AG04450 (cell line): ENCODE data around the gene OR14A16. TPM values are rescaled to one million over a fixed set of nuclear protein-coding genes. Genes with fewer than 3 reads are reported as not detected.

ENCODE experiments used
- CTCF ChIA-PET: fragments of 300-600, 350-600 bp; formaldehyde crosslinking; extraction: SDS; loops from one replicate; lab custom pipeline; 2022; ENCODE audit warnings: antibody characterized with exemption, inconsistent platforms; lab: Charles Lee
- POLR2A ChIA-PET: fragments of 350-600 bp; formaldehyde crosslinking; extraction: SDS; loops from one replicate; lab custom pipeline; 2021; ENCODE audit warnings: antibody characterized with exemption, inconsistent platforms; lab: Yijun Ruan, JAX
- DNase-seq: peaks from one replicate; pipeline ENCODE4 v3.0.0-alpha.2; 2011; ENCODE audit warnings: low read depth, low spot score
- H3K27ac ChIP-seq: one replicate; pipeline ENCODE4 v1.5.1; 2012; ENCODE audit warnings: low read depth, low read length, control low read depth
- H3K27me3 ChIP-seq: one replicate; pipeline ENCODE4 v1.6.0; 2012; ENCODE audit warnings: low read length; ENCODE audit not compliant: control insufficient read depth, insufficient read depth
- H3K4me3 ChIP-seq: 2 replicates; pipeline ENCODE4 v1.5.1; 2011; ENCODE audit warnings: mild to moderate bottlenecking, low read depth, low read length, control low read depth
- H3K9me3 ChIP-seq: 2 replicates; pipeline ENCODE4 v1.5.1; 2012; ENCODE audit warnings: low read length; ENCODE audit not compliant: control insufficient read depth, insufficient read depth
- CTCF ChIP-seq: IDR thresholded peaks from 2 replicates; pipeline ENCODE4 v1.5.1; 2011; ENCODE audit warnings: low read depth, low read length, control low read depth, inconsistent platforms
- polyA plus RNA-seq: library from polyadenylated mRNA; depleted of rRNA; stranded (reverse); fragments of >200 nt; gene quantifications from 2 replicates; pipeline ENCODE4 v1.2.3, GENCODE V29; 2011

OR14A16 gene
- polyA plus RNA-seq, 1 experiment = not detected

GRCh38 chr1:247857069-247857984 lies 33.4 kb upstream of the OR14A16 start, which contains the start of gene TRIM58:
TRIM58 (plus strand) TSS chr1:247857187; CDS start chr1:247857247, 60 bp downstream.
- no peak within 1 kb of the TSS for H3K4me3 ChIP-seq
- H3K27ac ChIP-seq = no peak within 1 kb of the TSS
- CTCF ChIA-PET = no interaction called here
- POLR2A ChIA-PET = no interaction called here
- TF ChIP-seq CTCF = no peak
- peaks cover 37% of the 10 kb centered on the region for H3K9me3 ChIP-seq
- DNase-seq = no peak
- no peaks in the 10 kb centered on the region for H3K27me3 ChIP-seq

- POLR2A ChIA-PET = no interaction called here
- CTCF ChIA-PET = no interaction called here
- H3K27me3 ChIP-seq = no peaks in the 10 kb centered on the region
Observed at GRCh38 chr1:247855911-247856310, 32.0 kb upstream of the OR14A16 start.

DNA sequence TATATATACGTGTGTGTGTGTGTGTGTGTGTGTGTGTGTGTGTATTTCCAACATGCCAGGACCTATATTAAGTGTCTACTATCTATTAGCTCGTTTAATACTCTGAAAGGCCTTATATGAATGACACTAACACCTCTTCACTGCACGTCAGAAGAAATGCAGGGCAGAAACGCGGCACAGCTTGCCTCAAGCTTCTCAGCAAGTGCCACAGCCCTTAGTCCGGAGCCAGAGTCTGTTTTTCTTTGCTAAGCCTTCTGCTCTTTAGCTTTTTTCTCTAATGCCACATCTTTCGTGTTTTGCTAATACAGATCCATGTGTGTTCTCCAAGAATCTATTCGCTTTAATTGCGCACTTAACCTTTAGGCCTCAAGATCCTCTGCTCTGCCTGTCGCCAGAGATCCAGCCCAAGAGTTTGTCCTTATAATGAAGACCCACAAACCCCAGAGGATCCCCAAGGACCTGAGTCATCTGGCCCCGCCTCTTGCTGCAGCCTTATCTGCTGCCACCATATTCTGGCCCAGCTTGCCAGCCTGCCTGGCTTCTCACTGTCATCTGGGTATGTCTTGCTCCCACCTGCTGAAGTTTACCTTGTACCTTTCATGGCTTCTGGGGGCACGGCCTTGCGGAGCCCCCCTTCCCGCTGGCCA lies 31.1 kb upstream of the OR14A16 start:
- Histone ChIP-seq H3K27me3 (no peaks in the 10 kb centered on the region), H3K9me3 (peaks cover 46% of the 10 kb centered on the region), H3K4me3 (no peak overlapping the region), H3K27ac (no peak overlapping the region)
- ChIA-PET POLR2A (no interaction called here), CTCF (no interaction called here)
- DNase-seq = no peak
- no peak for TF ChIP-seq CTCF

More at GRCh38 chr1:247855911-247856310, 32.0 kb upstream of the OR14A16 start:
- Histone ChIP-seq H3K9me3 (peaks cover 41% of the 10 kb centered on the region), H3K4me3 (no peak overlapping the region), H3K27ac (no peak overlapping the region)
- no peak for DNase-seq
- TF ChIP-seq CTCF = no peak

- Histone ChIP-seq H3K27me3 (no peaks in the 10 kb centered on the region), H3K9me3 (peaks cover 35% of the 10 kb centered on the region), H3K27ac (no peak overlapping the region), H3K4me3 (no peak overlapping the region)
- POLR2A ChIA-PET = no interaction called here
- no peak for DNase-seq
- TF ChIP-seq CTCF = no peak
- CTCF ChIA-PET = no interaction called here
Observed at GRCh38 chr1:247849616-247850015, 25.7 kb upstream of the OR14A16 start.

- no peak overlapping the region for H3K27ac ChIP-seq
- H3K27me3 ChIP-seq = no peaks in the 10 kb centered on the region
- CTCF ChIA-PET = no interaction called here
- POLR2A ChIA-PET = no interaction called here
- H3K4me3 ChIP-seq = no peak overlapping the region
- no peak for TF ChIP-seq CTCF
- H3K9me3 ChIP-seq = peaks cover 39% of the 10 kb centered on the region
- DNase-seq = no peak
Observed at GRCh38 chr1:247848346-247848745, 24.4 kb upstream of the OR14A16 start.
